HG02884 (cell line): ENCODE measurements around the gene PTAR1.

Experiments
- ATAC-seq: cut with Tn5 transposase; IDR thresholded peaks from one replicate; pipeline ENCODE4 v1.9.1; 2021; ENCODE audit warnings: mild to moderate bottlenecking, moderate library complexity; ENCODE audit not compliant: unreplicated experiment

PTAR1 gene

DNA sequence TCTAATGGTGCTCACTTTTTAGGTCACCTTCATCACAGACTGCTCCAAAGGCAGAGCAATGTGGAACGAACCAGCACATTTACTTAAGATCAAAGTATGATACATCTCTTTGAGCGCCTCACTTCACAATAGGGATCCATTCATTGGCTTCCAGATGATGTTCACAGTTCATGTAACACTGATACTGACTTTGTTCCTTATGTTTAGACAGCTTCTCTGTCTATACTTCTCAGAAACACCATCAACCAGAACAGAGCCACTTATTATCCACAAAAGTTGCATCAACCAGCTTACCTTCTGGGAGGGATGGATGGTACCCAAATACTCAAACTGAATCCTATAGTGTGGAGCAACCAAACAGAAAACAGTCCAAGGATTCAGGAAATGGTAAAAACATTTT lies 4.6 kb downstream of the PTAR1 start:
- ATAC-seq, result no peak

DNA sequence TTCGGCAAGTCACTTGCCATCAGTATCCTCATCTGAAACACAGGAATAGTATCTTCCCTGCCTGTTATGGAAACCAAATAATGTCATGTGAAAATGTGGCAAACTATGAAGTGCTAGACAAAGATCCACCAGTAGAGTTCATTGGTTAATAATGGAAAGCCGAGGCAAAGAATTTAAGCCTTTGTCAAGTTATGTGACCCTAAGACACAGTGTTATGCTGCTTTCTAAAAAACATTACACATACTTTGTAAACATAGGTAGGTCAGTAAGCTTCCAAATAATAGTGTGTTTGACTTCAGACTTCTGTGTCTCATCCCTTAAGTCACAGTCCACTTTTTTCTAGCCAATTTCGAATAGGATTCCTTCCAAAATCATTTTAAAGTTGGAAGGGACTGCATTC lies 6.0 kb downstream of the PTAR1 start:
- ATAC-seq, result no peak

DNA sequence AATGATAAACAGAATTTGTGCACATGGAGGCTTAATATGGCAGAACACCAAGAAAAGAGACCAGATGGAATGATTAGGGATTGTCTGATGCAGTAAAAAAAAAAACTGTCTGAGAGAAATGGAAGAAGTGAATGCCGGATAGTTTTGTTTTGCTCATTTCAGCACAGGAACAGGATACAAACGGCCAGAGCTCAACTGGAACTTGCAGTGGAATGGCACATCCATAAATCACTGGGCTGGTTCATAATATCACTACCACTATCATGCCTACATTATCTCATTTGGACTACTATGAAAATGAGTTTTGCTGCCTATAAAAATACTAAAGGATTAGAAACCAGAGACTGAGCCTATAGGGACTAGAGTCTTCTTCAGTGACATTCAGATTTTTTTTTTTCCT lies 9.7 kb downstream of the PTAR1 start:
- ATAC-seq, result no peak

- no peak for ATAC-seq
Measured at GRCh38 chr9:69748304-69748703, 11.5 kb downstream of the PTAR1 start.

DNA sequence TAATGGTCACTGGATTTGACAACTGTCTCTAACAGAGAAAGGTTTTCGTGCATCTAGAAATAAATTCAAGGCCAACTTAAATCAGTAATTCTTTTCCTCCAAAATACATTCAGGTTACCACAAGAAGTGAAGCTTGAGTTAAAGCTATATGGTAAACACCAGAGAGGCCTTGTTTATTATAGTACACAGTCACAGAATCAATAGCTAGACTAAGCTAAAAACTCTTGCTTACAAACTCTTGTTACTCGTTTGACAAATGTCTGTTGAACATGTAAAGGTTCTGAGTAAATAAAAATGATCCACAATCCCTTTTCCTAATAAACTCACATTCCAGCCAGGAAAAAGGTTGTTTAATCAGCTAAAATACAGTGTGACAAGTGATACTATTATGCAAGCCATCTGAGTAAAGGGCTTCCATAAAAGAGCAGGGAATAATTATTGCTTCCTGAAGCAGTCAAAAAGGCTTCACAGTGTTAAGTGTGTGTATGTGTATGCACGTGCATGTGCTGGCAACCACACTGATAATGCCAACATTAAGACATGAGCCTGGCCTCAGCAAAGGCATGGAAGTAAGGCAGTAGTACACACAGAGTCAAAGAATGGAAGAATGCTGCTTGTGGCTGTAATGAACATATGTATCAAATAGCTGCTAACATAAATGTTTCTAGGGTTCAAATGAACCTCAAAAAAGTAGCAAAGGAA lies 12.8 kb downstream of the PTAR1 start:
- no peak for ATAC-seq

DNA sequence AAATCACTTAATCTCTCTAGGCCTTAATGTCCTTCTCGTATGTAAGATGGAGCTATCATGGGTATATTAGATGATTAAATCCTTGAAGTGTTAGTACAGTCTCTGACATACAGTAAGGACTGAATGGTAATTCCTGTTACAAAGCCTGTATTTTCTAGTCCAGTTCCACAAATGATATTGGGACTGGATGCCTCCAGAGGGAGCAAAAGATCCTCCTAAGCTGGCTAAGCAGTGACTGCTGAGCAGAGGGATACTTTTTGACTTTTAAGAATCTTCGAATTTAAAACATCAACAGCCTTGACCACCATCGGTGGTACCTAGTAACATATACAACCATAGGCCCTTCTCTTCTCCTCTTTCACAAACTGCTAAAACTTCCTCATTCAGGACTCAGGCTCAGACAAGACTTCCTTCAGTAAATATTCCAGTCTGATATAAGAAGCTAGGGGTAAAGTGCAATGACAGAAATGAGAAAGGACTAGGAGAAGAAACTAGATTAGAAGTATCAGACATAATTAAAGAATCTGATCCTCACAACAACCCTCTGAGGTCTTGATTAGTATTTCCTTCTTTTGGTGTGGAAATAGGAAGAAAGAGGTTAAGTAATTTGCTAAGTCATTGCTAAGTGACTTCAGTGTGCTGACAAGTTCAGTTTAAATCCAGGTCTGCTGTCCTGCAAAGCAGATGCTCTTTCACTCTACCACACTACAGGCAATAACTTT lies 13.9 kb downstream of the PTAR1 start:
- ATAC-seq, result no peak

DNA sequence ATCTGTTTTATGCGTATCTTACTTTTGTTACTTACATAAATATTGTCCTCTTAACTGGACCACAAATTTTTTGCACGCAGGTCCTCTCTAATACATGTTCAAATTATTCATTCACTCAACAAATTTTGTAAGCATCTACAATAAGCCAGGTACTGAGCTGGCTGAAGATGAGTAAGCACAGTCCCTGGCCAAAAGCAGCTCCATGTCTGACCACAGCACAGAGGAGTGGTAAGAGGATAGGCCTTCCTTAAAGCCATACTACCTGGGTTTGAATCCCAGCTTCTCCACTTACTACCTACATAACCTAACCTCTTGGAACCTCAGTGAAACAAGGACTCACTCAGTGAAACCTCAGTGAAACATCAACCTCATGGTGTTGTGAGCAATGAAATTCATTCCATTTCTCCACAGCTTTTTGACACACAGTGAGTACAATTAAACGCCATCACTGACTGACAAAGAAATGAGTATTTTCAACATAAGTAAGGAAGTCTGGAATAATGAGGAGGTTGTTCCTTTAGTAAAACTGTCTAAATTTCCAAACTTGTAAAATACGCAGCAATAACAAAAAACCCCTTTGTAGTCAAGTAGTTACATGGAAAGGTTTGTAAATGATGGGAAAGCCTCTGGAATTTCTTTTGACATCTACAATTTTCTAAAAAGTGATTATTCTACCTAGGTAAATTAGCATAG lies 15.0 kb downstream of the PTAR1 start:
- ATAC-seq, result no peak

DNA sequence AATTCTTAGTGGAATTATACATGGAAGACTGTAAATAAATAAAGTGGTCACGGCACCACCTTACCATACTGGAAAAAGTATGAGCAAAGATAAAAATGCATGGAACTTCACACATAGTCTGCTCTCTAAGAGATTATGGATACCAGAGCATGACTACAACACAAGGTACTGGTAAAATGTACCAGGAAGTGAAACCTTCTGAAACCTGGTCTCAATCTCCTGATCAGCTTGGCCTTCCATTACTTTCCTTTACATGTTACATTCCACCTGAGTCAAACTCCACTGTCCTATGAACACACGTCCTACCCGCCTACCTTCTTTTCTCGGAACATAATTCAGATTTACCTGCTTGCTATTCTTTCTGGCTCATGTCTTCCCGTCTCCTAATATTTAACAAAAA lies 15.9 kb downstream of the PTAR1 start:
- peak; percentile 45 for ATAC-seq

- no peak for ATAC-seq
Measured at GRCh38 chr9:69740872-69741505, 18.8 kb downstream of the PTAR1 start.

- ATAC-seq, result no peak
Measured at GRCh38 chr9:69731348-69731747, 28.5 kb downstream of the PTAR1 start.

DNA sequence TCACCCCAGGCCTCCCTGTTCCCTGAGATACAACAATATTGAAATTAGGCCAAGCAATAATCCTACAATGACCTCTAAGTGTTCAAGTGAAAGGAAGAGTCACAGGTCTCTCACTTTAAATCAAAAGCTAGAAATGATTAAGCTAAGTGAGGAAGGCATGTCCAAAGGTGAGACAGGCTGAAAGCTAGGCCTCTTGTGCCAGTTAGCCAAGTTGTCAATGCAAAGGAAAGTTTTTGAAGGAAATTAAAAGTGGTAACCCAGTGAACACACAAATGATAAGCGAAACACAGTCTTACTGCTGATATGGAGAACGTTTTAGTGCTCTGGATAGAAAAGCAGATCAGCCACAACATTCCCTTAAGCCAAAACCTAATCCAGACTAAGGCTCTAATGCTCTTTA lies 39.8 kb downstream of the PTAR1 start:
- ATAC-seq, result no peak

GRCh38 chr9:69719367-69719766 lies 40.4 kb downstream of the PTAR1 start:
- ATAC-seq, result no peak

- ATAC-seq, result no peak
Measured at GRCh38 chr9:69718218-69718617, 41.6 kb downstream of the PTAR1 start.

DNA sequence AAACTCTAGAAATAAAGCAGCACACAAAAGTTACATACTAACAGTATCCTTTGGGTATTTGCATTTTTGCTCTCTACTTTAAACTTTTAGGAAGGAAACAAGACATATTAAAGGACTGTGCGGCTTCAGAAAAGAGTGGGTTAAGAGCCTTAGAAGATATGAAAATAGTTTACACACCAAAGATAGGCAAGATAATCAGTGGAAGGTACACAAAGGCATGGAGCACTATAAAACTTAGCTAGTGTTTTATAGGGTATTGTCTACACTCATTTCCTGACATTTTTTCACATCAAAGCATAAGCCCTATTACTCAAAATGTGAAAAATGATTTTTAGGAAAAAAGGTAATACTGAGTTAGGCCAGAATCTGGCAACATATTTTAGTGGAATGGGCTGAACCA lies 44.0 kb downstream of the PTAR1 start:
- no peak for ATAC-seq

DNA sequence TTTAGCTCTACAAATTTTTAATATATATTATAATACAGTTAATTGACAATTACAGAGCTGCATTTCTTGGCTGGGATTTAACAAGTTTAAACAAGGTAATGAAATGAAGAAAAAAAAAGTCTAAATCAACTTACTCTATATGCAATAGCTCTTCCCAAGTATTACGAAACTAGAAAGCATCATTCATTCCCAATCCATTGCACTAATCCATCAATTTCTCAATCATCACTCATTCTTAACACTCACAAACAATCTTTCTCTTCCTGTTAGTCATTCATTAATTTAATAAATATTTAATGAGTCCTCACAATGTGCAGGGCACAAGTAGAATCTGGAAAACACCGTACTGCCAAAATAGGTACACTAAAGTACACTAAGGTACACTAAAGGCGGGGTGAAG lies 44.7 kb downstream of the PTAR1 start:
- no peak for ATAC-seq

DNA sequence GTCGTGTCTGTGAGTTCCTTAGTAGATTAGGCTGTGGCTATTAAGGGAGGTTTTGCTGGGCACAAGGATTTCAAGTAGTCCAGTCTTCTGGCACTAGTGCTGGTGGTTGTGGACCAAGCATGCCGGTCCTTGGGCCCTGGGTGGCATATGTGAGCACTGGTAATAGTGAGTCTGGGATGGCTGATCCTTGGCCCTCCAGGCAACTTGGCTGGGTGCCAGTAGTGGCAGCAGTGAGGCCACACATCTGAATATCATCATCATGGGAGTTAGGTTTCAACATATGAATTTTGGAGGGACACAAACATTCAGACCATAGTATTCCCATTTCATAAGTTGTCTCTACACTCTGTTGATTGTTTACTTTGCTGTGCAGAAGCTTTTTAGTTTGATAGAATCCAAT lies 62.3 kb downstream of the PTAR1 start:
- no peak for ATAC-seq

- ATAC-seq, result no peak
Measured at GRCh38 chr9:69696802-69697201, 63.0 kb downstream of the PTAR1 start.

DNA sequence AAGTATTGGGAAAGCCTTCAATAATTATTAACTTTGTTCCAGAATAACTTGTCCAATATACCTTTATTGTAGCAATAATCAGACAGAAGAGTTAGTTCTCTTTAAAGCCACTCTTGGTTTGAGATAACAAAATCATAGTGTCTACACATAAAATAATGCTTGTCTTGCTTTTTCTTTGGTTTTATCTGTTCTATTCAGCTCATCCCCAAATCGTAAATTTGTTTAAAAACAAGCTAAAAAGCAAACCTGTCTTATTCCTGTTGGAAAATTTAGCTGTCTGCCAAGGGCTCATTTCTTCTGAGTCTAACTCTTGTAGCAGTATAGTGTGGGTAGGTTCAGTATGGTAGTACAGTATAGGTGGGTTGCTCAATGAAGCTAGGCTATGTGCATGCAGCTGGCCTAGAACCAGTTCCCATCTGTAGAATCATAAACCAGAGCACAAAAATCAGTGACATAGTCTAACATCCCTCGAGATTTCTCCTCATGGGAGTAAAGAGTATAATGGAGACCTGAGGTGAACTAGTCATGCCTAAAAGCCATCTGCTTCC lies 69.7 kb downstream of the PTAR1 start:
- no peak for ATAC-seq

- no peak for ATAC-seq
Measured at GRCh38 chr9:69683927-69684326, 75.9 kb downstream of the PTAR1 start.

- no peak for ATAC-seq
Measured at GRCh38 chr9:69678843-69679538, 80.8 kb downstream of the PTAR1 start.

DNA sequence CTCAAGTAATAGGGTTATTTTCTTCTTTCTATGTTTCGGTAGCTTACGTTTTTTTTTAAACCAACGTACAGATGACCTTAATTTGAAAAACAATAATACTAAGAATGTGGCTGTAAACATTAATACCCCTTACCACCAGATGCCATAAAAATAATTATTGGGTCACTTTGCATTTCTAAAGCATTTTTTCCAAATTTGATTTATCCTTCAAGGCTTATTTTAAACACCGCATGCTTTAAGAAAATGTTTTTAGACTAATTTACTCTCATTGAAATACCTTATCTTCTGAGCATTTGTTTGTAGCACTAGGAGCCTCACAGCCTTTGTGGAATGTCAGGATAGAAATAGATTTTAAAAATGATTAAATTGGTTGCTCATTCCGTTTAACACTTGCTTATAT lies 81.9 kb downstream of the PTAR1 start:
- no peak for ATAC-seq
